Lung (tissue), 12 donors: ENCODE measurements around the gene LILRA2. TPM values are rescaled to one million over a fixed set of nuclear protein-coding genes. Genes with fewer than 3 reads are reported as not detected.

Source experiments
- ATAC-seq: fragments of 200-7000 bp; cut with Tn5 transposase; one replicate; pipeline ENCODE4 v1.9.1; 2020; ENCODE audit warnings: moderate number of reproducible peaks; ENCODE audit not compliant: insufficient read depth, low FRiP score
- DNase-seq, 3 donors: peaks; one replicate each; pipeline ENCODE4 v3.0.0-alpha.2; 2013 to 2017
- H3K27ac ChIP-seq, 2 donors: one replicate each; pipeline ENCODE4 v1.5.1; 2013; ENCODE audit warnings: mild to moderate bottlenecking in 2 of 2, moderate library complexity in 2 of 2, control low read depth in 1 of 2, inconsistent platforms in 1 of 2, low read depth in 1 of 2, low read length in 1 of 2
- H3K27me3 ChIP-seq, 3 donors: one replicate each; pipeline ENCODE4 v1.5.1; 2013; ENCODE audit warnings: low read length in 2 of 3; ENCODE audit not compliant: control insufficient read depth in 3 of 3, insufficient read depth in 3 of 3
- H3K36me3 ChIP-seq, 4 donors: one replicate each; pipeline ENCODE4 v1.5.1; 2013; ENCODE audit warnings: low read length in 4 of 4, mild to moderate bottlenecking in 1 of 4, moderate library complexity in 1 of 4; ENCODE audit not compliant: control insufficient read depth in 4 of 4, insufficient read depth in 4 of 4
- H3K4me1 ChIP-seq, 5 donors: one replicate each; pipeline ENCODE4 v1.5.1; 2013; ENCODE audit warnings: low read length in 5 of 5, mild to moderate bottlenecking in 2 of 5, moderate library complexity in 1 of 5; ENCODE audit not compliant: control insufficient read depth in 5 of 5, insufficient read depth in 5 of 5
- H3K4me3 ChIP-seq: one replicate; pipeline ENCODE4 v1.5.1; 2013; ENCODE audit warnings: mild to moderate bottlenecking, control low read depth, moderate library complexity
- H3K9ac ChIP-seq, 2 donors: one replicate each; pipeline ENCODE4 v1.5.1; 2013; ENCODE audit warnings: low read length in 2 of 2, control low read depth in 1 of 2; ENCODE audit not compliant: insufficient read depth in 1 of 2
- H3K9me3 ChIP-seq, 4 donors: one replicate each; pipeline ENCODE4 v1.5.1; 2013; ENCODE audit warnings: low read length in 3 of 4, mild to moderate bottlenecking in 1 of 4, moderate library complexity in 1 of 4; ENCODE audit not compliant: control insufficient read depth in 4 of 4, insufficient read depth in 3 of 4
- WGBS, 2 donors: extraction: QIAGEN DNeasy Blood & Tissue Kit; methylation state at CpG; one replicate each; pipeline ENCODE4 v1.1.7; 2013; 5-methylcytosine and 5-hydroxymethylcytosine counted together
- polyA plus RNA-seq, 2 donors: library from polyadenylated mRNA; stranded (reverse); fragments of 200-250 nt; gene quantifications; one replicate each; pipeline ENCODE4 v1.2.1, GENCODE V29; 2013
- total RNA-seq, 2 donors: library from RNA; depleted of rRNA in 1 of 2; stranded (reverse); fragments of >200 nt in 1 of 2; gene quantifications; one replicate each; pipeline ENCODE4 v1.2.1, GENCODE V29; 2014 to 2021
- TF ChIP-seq, protein P1 (sequence below): IDR thresholded peaks from 2 replicates; pipeline ENCODE4 v1.5.1; 2012; ENCODE audit warnings: mild to moderate bottlenecking; ENCODE audit errors: control extremely low read depth, extremely low read depth
- donor health status: control.
- donor health status: control.
- donor health status: Bipolar disorder and iron deficiency.
- donor health status: healthy.
- donor health status: DM: yes; HTN: yes; CAD: no.

The LILRA2 gene
- total and polyA plus RNA-seq, 4 donors, result 1.2 to 51.6 (median 9.0) TPM

DNA sequence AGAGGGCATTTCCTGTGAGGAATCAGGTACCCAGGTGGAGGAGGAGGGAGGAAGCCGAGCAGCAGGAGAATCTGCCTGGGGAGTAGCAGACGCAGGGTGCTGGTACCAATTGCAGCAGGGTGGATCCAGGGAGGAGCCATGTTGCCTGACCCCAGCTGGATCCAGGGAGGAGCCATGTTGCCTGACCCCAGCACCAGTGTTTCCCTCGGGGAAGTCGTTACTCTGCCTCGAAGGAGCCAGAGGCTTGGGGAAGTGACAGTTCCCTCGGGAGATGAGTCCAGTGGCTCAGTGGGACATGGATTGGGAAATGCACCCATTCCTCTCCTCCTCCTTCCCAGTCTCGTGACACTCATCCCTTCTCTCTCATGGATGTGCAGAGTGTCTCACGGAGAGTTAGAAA, 39.4 kb upstream of the LILRA2 start:
- H3K36me3 ChIP-seq, result no peaks in the 10 kb centered on the region
- no peak overlapping the region for H3K4me3 ChIP-seq
- ATAC-seq, result no peak
- no peaks in the 10 kb centered on the region for H3K27me3 ChIP-seq
- DNase-seq, result no peak
- TF ChIP-seq, protein P1, sequence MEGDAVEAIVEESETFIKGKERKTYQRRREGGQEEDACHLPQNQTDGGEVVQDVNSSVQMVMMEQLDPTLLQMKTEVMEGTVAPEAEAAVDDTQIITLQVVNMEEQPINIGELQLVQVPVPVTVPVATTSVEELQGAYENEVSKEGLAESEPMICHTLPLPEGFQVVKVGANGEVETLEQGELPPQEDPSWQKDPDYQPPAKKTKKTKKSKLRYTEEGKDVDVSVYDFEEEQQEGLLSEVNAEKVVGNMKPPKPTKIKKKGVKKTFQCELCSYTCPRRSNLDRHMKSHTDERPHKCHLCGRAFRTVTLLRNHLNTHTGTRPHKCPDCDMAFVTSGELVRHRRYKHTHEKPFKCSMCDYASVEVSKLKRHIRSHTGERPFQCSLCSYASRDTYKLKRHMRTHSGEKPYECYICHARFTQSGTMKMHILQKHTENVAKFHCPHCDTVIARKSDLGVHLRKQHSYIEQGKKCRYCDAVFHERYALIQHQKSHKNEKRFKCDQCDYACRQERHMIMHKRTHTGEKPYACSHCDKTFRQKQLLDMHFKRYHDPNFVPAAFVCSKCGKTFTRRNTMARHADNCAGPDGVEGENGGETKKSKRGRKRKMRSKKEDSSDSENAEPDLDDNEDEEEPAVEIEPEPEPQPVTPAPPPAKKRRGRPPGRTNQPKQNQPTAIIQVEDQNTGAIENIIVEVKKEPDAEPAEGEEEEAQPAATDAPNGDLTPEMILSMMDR, result no peak
- peaks cover 0 to 3% (median 0%) of the 10 kb centered on the region in 4 donors for H3K9me3 ChIP-seq
- 61 to 72% methylated on average over 8 of the region's 8 CpGs for WGBS, 2 donors
- H3K4me1 ChIP-seq, result no peaks in the 10 kb centered on the region
- no peak overlapping the region for H3K9ac ChIP-seq
- H3K27ac ChIP-seq, result no peak overlapping the region

DNA sequence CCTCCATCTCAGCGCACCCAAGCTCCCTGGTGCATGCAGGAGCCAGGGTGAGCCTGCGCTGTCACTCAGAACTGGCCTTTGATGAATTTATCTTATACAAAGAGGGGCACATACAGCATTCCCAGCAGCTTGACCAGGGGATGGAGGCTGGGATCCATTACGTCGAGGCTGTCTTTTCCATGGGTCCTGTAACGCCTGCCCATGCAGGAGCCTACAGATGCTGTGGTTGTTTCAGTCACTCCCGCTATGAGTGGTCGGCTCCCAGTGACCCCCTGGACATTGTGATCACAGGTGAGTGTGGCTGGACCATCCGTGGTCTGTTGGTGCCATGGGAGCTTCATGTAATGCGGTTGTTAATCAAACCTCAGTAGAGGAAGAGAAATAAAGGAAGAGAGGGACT, 38.0 kb upstream of the LILRA2 start:
- Histone ChIP-seq H3K36me3 (no peaks in the 10 kb centered on the region), H3K27ac (no peak overlapping the region), H3K4me3 (no peak overlapping the region), H3K9me3 (peaks cover 0 to 3% (median 0%) of the 10 kb centered on the region in 4 donors), H3K4me1 (no peaks in the 10 kb centered on the region), H3K27me3 (no peaks in the 10 kb centered on the region), H3K9ac (no peak overlapping the region)
- WGBS, 2 donors, result 83 to 87% methylated on average over 9 of the region's 9 CpGs
- DNase-seq (no peak), ATAC-seq (no peak)
- TF ChIP-seq, protein P1, result no peak

DNA sequence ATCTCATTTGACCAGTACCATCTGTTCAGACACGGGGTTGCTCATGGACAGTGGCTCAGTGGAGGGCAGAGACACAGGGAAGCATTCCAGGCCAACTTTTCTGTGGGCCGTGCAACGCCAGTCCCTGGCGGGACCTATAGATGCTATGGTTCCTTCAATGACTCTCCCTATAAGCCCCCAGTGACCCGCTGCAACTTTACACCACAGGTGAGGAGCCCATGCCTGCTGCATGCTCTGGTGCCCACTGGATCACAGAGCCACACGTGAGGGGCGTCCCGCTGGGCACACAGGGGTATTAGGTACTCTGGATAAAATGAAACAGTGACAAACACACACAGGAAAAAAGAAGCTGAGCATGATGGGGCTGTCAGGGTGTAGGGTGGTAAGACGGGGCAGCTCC, 36.6 kb upstream of the LILRA2 start:
- Histone ChIP-seq H3K27me3 (no peaks in the 10 kb centered on the region), H3K9me3 (peaks cover 0 to 3% (median 0%) of the 10 kb centered on the region in 4 donors), H3K4me1 (no peaks in the 10 kb centered on the region), H3K36me3 (no peaks in the 10 kb centered on the region), H3K4me3 (no peak overlapping the region), H3K9ac (no peak overlapping the region), H3K27ac (no peak overlapping the region)
- ATAC-seq (no peak), DNase-seq (no peak)
- TF ChIP-seq, protein P1, result no peak
- WGBS, 2 donors, result 82 to 96% methylated on average over 9 of the region's 9 CpGs

DNA sequence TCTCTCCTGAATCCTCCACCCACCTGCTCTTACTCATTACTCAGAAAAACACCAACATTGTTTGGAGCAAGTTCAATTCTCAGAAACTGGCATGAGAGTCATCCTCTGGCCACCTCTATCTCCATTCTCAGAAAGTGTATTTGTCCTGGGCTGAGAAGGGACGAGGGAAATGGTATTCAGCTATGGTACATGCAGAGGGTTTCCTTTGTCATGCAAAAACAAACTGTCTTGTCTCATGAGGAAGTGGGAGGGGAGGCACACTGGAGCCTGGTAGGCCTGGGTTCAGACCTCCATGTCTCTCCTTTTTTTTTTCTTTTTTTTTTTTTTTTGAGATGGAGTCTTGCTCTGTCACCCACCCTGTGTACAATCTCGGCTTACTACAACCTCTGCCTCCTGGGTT, 31.9 kb upstream of the LILRA2 start:
- Histone ChIP-seq H3K4me3 (no peak overlapping the region), H3K9ac (no peak overlapping the region), H3K4me1 (no peaks in the 10 kb centered on the region), H3K27ac (no peak overlapping the region), H3K36me3 (no peaks in the 10 kb centered on the region), H3K27me3 (no peaks in the 10 kb centered on the region), H3K9me3 (peaks cover 0 to 4% (median 0%) of the 10 kb centered on the region in 4 donors)
- TF ChIP-seq, protein P1, result no peak
- DNase-seq (no peak), ATAC-seq (no peak)
- WGBS, 2 donors, result 62% methylated on average over 2 of the region's 2 CpGs
